IMR-90 (cell line): ENCODE measurements around the gene TOR4A.

Experiments
- CEBPB ChIP-seq: IDR thresholded peaks from 2 replicates; pipeline ENCODE4 v1.6.1; 2012; ENCODE audit warnings: low read depth, low read length, improper control_type of control experiment
- CHD1 ChIP-seq: IDR thresholded peaks from 2 replicates; pipeline ENCODE4 v1.6.1; 2012; ENCODE audit warnings: low read depth, low read length, improper control_type of control experiment
- POLR2A ChIP-seq: IDR thresholded peaks from 2 replicates; pipeline ENCODE4 v1.6.1; 2012; ENCODE audit warnings: mild to moderate bottlenecking, low read depth, low read length
- RAD21 ChIP-seq: IDR thresholded peaks from 2 replicates; pipeline ENCODE4 v1.6.1; 2012; ENCODE audit warnings: low read length, improper control_type of control experiment
- TF ChIP-seq, protein P1 (sequence below): conservative IDR thresholded peaks from 2 replicates; pipeline ENCODE4 v1.5.1; 2012; ENCODE audit warnings: mild to moderate bottlenecking, low read depth, low read length, improper control_type of control experiment

DNA sequence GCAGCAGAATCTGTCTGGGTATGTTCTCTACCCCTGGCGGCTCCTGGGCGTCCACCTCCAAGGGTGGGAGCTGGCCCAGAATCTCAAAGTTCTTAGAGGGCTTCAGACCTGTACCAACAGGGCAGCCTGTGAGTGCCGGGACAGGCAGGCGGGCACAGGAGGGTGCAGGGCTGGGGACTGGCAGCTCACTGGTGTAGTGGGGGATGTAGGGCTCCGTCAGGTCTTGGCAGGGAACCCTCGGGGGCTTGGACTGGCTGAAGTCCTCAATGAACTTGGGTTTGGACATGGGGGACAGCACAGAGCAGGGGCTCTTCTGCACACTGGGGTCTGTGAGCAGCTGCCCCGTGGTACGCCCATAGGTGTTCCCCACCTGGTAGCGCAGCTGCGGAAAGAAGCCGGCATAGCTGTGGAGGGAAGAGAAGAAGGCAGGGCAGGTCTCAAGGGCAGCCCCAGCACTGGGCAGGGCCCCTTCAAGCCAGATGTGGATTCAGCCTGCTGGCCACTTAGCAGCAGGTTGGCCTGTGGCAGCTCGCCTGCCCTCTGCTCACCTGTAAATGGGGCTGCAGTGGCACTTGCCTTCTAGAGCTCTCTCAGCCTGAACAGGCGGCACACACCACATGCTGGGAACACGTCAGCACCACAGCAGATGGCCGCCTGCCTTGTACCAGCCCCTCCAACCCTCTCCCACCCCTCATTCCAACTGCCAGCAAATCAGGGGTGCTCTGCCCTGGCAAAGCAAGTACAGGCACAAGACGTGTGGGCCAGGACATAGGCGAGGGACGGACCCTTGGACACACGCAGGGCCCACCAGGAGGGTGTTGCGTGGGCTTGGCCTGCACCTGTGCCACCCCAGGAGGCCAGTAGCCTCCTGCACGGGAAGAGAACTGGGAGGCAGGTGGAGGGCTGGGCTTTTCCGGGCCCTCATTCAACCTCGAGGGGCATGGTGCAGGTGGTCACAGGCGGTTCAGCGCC, 31.8 kb upstream of the TOR4A start:
- TF ChIP-seq, protein P1, sequence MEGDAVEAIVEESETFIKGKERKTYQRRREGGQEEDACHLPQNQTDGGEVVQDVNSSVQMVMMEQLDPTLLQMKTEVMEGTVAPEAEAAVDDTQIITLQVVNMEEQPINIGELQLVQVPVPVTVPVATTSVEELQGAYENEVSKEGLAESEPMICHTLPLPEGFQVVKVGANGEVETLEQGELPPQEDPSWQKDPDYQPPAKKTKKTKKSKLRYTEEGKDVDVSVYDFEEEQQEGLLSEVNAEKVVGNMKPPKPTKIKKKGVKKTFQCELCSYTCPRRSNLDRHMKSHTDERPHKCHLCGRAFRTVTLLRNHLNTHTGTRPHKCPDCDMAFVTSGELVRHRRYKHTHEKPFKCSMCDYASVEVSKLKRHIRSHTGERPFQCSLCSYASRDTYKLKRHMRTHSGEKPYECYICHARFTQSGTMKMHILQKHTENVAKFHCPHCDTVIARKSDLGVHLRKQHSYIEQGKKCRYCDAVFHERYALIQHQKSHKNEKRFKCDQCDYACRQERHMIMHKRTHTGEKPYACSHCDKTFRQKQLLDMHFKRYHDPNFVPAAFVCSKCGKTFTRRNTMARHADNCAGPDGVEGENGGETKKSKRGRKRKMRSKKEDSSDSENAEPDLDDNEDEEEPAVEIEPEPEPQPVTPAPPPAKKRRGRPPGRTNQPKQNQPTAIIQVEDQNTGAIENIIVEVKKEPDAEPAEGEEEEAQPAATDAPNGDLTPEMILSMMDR, result no peak
- TF ChIP-seq POLR2A, result no peak
- TF ChIP-seq RAD21, result no peak
- no peak for TF ChIP-seq CHD1
- no peak for TF ChIP-seq CEBPB
